NCI-H146 treated with DMSO at 0.1 percent for 48 hours (cell line): Measurements from ENCODE around the gene CELF4.

Experiments
- DNase-seq: peaks from one replicate; lab custom pipeline; 2025; ENCODE audit not compliant: unreplicated experiment; lab: John Stamatoyannopoulos, UW

Gene CELF4

GRCh38 chr18:37299471-37300304, 265.9 kb downstream of the CELF4 start:
- DNase-seq = peak; percentile 89

GRCh38 chr18:37298816-37299215, 266.8 kb downstream of the CELF4 start:
- DNase-seq = no peak

DNA sequence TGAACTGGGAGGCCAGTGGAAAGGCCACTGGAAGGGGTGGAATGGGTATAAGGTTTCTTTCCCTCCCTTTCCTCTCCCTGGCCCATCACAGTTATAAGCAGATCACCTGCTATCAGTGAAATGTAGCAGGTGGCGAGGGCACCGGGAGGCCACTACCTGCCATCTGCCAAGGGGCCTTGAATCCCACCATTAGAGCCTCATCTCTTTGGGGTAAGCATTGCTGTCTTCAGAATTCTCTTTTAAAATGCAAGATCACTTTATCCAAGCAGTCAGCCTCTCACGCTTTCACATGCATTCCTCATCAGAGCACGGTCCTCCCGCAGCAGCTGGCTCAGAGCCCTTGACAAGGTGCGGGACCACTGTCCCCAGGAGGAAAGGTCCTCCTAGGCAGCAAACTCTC, 268.5 kb downstream of the CELF4 start:
- no peak for DNase-seq

- DNase-seq = peak; percentile 20
These were observed 270.6 kb downstream of the CELF4 start for GRCh38 chr18:37294951-37295350.

DNA sequence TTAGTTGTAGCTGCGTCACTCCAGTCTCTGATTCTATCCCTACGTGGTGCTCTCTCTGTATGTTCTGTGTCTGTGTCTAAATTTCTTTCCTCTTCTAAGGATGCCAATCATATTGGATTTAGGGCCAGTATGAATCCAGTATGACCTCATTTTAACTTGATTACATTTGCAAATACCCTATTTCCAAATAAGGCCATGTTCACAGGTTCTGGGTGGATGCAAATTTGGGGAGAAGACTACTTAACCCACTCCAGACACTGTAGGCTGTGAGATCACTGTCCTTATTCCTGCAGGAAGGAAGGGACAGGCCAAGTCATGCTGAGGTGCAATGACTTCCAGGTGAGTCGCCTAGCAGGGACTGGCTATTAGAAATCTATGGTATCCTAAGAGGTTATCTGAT, 272.2 kb downstream of the CELF4 start:
- DNase-seq = no peak

GRCh38 chr18:37289423-37289822, 276.2 kb downstream of the CELF4 start:
- DNase-seq = no peak

- no peak for DNase-seq
These were observed 278.0 kb downstream of the CELF4 start for GRCh38 chr18:37287601-37288000.

- no peak for DNase-seq
These were observed 278.8 kb downstream of the CELF4 start for GRCh38 chr18:37286801-37287200.

GRCh38 chr18:37285825-37286224, 279.8 kb downstream of the CELF4 start:
- no peak for DNase-seq

DNA sequence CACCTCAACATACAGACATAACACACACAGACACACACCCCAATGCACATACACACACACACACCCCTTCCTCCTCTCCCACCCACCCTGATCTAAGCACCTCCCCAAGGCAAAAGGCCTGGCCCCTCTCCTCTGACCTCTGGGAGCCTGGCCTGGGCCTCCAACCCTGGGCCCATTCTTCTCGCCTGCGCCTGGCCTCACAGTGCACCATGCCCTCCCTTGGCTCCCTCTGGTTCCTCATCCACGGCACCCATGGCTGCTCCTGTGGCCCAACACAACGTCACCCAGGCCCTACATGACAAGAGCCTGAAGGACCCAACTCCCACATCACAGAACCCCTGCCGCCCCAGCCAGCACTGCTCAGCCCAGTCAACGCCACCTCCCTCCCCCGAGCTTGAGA, 281.3 kb downstream of the CELF4 start:
- DNase-seq = no peak

GRCh38 chr18:37282386-37283037, 283.1 kb downstream of the CELF4 start:
- DNase-seq = no peak

DNA sequence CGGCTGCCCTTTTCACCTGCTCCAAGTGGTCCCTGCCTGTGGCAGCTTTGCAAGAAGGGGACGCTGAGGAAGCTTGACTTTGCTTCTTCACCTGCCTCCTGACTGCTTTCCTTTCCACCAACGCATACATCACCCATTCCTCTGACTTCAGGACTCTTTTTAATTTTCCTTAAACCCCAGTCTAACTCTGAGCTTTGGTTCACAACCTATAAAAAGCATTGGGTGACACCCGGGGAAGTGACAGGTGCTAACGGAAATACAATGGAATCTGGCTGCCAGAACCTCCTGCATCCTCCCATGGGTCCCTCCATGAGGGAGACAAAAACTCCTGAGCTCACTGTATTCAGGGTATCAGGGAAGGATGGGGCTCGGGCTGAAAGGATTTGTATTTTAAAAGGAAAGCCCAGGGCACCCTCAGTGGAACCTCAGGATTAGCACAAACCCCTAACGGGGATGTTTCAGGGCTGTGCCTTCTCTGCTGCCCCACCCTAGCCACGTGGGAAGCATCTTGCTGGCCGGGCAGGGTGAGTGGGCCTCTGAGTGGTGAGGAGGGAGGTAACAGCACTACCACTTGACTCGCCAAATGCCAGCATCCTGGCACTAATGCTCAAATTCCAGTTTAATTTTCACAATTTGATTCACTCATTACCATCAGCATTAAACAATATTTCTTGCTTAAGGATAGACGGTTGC, 284.8 kb downstream of the CELF4 start:
- no peak for DNase-seq

- no peak for DNase-seq
These were observed 287.8 kb downstream of the CELF4 start for GRCh38 chr18:37277804-37278203.

- no peak for DNase-seq
These were observed 289.3 kb downstream of the CELF4 start for GRCh38 chr18:37276111-37276890.

- DNase-seq = no peak
These were observed 290.3 kb downstream of the CELF4 start for GRCh38 chr18:37275237-37275741.

GRCh38 chr18:37274309-37275236, 291.0 kb downstream of the CELF4 start:
- DNase-seq = no peak

DNA sequence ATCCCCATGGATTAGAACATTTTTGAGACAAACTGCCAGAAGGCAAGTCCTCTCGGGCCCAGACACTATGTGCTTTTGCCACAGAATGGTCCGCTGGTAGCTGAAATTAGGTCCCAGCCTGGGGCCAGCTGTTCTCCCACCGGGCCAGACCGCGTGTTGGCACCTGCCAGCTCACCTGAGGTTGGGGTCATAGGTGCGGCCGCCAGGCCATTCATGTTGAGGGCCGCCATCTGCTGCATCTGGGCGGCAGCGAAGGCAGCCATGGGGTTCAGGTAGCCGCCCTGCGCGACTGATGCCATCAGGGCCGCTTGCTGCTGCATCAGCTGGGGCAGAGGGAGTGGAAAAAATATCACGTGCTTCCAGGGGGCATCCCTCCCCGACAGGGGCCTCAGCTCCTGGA, 292.8 kb downstream of the CELF4 start:
- DNase-seq = no peak

GRCh38 chr18:37272226-37272625, 293.4 kb downstream of the CELF4 start:
- DNase-seq = no peak

GRCh38 chr18:37270666-37271052, 294.9 kb downstream of the CELF4 start:
- no peak for DNase-seq
